MM.1S (cell line): ENCODE measurements around the gene AK4.
"Not testable (repeated sequence)": the region's sequence is repeated elsewhere in the genome, so short reads cannot be mapped to it uniquely, and the experiment has no call there.

Experiments
- DNase-seq: peaks from one replicate; pipeline ENCODE4 v3.0.0-alpha.2; 2015
- H2AFZ ChIP-seq: fragments of 300-600 bp; sonication (generic); 2 replicates; pipeline ENCODE4 v1.6.0; 2016; ENCODE audit warnings: antibody characterized with exemption, low read length
- H3F3A ChIP-seq: fragments of 300-600 bp; sonication (generic); 2 replicates; pipeline ENCODE4 v1.6.1; 2016; ENCODE audit warnings: mild to moderate bottlenecking, antibody characterized with exemption, low read length, moderate library complexity, mixed read lengths; ENCODE audit not compliant: insufficient read depth
- H3K27ac ChIP-seq: fragments of 300-600 bp; sonication (generic); 2 replicates; pipeline ENCODE4 v1.5.1; 2016; ENCODE audit warnings: mild to moderate bottlenecking, low read length
- H3K27me3 ChIP-seq: fragments of 300-600 bp; sonication (generic); replicated peaks from 2 replicates; pipeline ENCODE4 v1.6.0; 2016; ENCODE audit warnings: low read length; ENCODE audit not compliant: insufficient read depth
- H3K36me3 ChIP-seq: fragments of 300-600 bp; sonication (generic); replicated peaks from 2 replicates; pipeline ENCODE4 v1.6.1; 2016; ENCODE audit warnings: mild to moderate bottlenecking, low read length, mixed read lengths; ENCODE audit not compliant: insufficient read depth
- H3K4me1 ChIP-seq: fragments of 300-600 bp; sonication (generic); 2 replicates; pipeline ENCODE4 v1.6.1; 2016; ENCODE audit warnings: low read length, mixed read lengths
- H3K4me2 ChIP-seq: fragments of 300-600 bp; sonication (generic); 2 replicates; pipeline ENCODE4 v1.6.0; 2016; ENCODE audit warnings: low read depth, low read length
- H3K4me3 ChIP-seq: fragments of 300-600 bp; sonication (generic); 2 replicates; pipeline ENCODE4 v1.5.1; 2016; ENCODE audit warnings: low read length, mixed read lengths
- H3K79me2 ChIP-seq: fragments of 300-600 bp; sonication (generic); 2 replicates; pipeline ENCODE4 v1.6.1; 2016; ENCODE audit warnings: mixed run types, low read length, mixed read lengths
- H3K9ac ChIP-seq: fragments of 300-600 bp; sonication (generic); 2 replicates; pipeline ENCODE4 v1.6.1; 2016; ENCODE audit warnings: low read length, mixed read lengths
- H3K9me2 ChIP-seq: fragments of 300-600 bp; sonication (generic); replicated peaks from 2 replicates; pipeline ENCODE4 v1.6.1; 2016; ENCODE audit warnings: mild to moderate bottlenecking, low read length, mixed read lengths; ENCODE audit not compliant: insufficient read depth
- H3K9me3 ChIP-seq: fragments of 300-600 bp; sonication (generic); replicated peaks from 2 replicates; pipeline ENCODE4 v1.6.1; 2016; ENCODE audit warnings: mild to moderate bottlenecking, low read length, mixed read lengths; ENCODE audit not compliant: insufficient read depth
- H4K20me1 ChIP-seq: fragments of 300-600 bp; sonication (generic); 2 replicates; pipeline ENCODE4 v1.6.1; 2016; ENCODE audit warnings: mild to moderate bottlenecking, low read length, moderate library complexity, mixed read lengths; ENCODE audit not compliant: insufficient read depth
- EZH2 ChIP-seq: fragments of 300-600 bp; sonication (generic); optimal IDR thresholded peaks from 2 replicates; pipeline ENCODE3; 2017; ENCODE audit warnings: low read depth, mild to moderate bottlenecking, antibody characterized with exemption, low read length, mixed read lengths
- EZH2phosphoT487 ChIP-seq: fragments of 300-600 bp; sonication (generic); IDR thresholded peaks from 2 replicates; pipeline ENCODE4 v1.6.1; 2018; ENCODE audit warnings: antibody characterized with exemption, low read length
- TF ChIP-seq, protein P1 (sequence below): fragments of 300-600 bp; sonication (generic); IDR thresholded peaks from 2 replicates; pipeline ENCODE4 v1.5.1; 2016; ENCODE audit warnings: antibody characterized with exemption, low read length, mixed read lengths

Gene AK4

DNA sequence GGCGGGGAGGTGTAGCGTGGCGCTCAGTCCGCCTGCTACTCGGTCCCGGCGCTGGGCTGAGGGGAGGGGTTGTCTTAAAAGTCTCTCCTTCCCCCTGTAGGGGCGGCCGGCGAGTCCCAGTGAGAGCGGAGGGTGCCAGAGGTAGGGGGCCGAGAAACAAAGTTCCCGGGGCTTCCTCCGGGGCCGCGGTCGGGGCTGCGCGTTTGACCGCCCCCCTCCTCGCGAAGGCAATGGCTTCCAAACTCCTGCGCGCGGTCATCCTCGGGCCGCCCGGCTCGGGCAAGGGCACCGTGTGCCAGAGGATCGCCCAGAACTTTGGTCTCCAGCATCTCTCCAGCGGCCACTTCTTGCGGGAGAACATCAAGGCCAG, at the start of gene AK4:
Gene AK4, plus strand, starts transcription at position 26 of the 370 bp plus-strand sequence. Its CDS starts 205 bp downstream, at position 231.
- H3K27me3 ChIP-seq, H3K36me3 ChIP-seq, H3K4me1 ChIP-seq, DNase-seq, H3K9me3 ChIP-seq, H4K20me1 ChIP-seq, H3K79me2 ChIP-seq, H3K27ac ChIP-seq, H3K9me2 ChIP-seq, H3F3A ChIP-seq: not testable (repeated sequence)
- Histone ChIP-seq H3K4me3 (peak within 1 kb of the TSS; percentile 72), H3K4me2 (peak within 1 kb of the TSS; percentile 90), H2AFZ (peak within 1 kb of the TSS; percentile 87), H3K9ac (peak within 1 kb of the TSS; percentile 33; the same call in 1 of the 2 replicates)

DNA sequence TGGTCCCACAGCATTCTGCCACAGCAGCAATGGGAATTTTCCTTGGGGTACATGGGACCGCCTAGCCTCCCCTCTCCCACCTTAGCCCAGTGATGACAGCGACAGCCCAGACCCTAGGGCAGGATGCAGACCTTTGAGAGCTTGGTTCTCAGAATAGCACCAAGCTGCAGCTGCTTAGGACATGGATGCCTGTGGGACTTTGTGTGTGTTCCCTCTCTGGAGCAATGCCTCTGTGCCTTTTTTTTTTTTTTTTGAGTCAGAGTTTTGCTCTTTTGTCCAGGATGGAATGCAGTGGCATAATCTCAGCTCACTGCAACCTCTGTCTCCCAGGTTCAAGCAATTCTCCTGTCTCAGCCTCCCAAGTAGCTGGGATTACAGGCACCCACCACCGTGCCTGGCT, 44.2 kb upstream of the AK4 start:
- Histone ChIP-seq H3K9me3 (no peaks in the 10 kb centered on the region), H3K79me2 (no peaks in the 10 kb centered on the region)

DNA sequence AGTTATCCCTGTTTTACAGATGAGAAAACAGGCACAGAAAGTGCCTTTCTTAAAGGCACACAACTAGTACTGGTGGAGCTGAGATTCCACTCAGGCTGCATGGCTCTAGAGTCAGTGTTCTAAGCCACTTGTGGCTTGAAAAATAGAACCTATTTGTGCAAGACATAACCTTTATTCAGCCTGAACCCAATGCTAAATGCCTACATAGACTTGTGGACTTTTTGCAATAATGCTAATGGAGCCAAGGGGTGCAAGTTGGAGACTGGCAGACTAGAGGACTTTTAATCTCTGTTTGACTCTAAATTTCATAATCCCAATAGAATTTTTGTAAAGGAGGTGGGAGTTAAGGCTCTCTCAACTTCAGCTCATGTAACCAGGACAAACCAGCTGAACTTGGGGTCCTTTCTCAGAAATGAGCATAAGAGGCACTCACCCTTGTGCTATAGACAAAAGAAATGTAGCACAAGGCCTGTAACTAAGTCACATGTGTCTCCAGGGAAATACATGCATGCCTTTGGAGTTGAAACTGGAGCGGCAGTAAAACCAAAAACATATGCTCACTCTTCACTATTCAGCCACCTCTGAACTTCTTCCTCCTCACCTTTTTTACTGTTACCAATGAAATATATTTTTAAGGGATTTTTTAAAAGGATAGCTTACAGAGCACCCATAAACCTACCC, 43.0 kb upstream of the AK4 start:
- H3K27me3 ChIP-seq, result no peaks in the 10 kb centered on the region
- no peaks in the 10 kb centered on the region for H3F3A ChIP-seq
- no peaks in the 10 kb centered on the region for H3K79me2 ChIP-seq
- no peak overlapping the region for H3K4me3 ChIP-seq
- no peak overlapping the region for H3K4me2 ChIP-seq
- H3K9me3 ChIP-seq, result no peaks in the 10 kb centered on the region
- no peak overlapping the region for H3K9ac ChIP-seq
- TF ChIP-seq EZH2phosphoT487 (no peak), EZH2 (no peak)
- TF ChIP-seq, protein P1, sequence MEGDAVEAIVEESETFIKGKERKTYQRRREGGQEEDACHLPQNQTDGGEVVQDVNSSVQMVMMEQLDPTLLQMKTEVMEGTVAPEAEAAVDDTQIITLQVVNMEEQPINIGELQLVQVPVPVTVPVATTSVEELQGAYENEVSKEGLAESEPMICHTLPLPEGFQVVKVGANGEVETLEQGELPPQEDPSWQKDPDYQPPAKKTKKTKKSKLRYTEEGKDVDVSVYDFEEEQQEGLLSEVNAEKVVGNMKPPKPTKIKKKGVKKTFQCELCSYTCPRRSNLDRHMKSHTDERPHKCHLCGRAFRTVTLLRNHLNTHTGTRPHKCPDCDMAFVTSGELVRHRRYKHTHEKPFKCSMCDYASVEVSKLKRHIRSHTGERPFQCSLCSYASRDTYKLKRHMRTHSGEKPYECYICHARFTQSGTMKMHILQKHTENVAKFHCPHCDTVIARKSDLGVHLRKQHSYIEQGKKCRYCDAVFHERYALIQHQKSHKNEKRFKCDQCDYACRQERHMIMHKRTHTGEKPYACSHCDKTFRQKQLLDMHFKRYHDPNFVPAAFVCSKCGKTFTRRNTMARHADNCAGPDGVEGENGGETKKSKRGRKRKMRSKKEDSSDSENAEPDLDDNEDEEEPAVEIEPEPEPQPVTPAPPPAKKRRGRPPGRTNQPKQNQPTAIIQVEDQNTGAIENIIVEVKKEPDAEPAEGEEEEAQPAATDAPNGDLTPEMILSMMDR, result no peak
- H3K36me3 ChIP-seq, result no peaks in the 10 kb centered on the region
- no peaks in the 10 kb centered on the region for H4K20me1 ChIP-seq
- no peaks in the 10 kb centered on the region for H3K4me1 ChIP-seq
- DNase-seq, result no peak
- H3K27ac ChIP-seq, result no peak overlapping the region
- no peak overlapping the region for H2AFZ ChIP-seq
- H3K9me2 ChIP-seq, result no peaks in the 10 kb centered on the region

More for the DNA sequence above, 44.2 kb upstream of the AK4 start:
- no peaks in the 10 kb centered on the region for H3K27me3 ChIP-seq
- H3K27ac ChIP-seq, result no peak overlapping the region
- TF ChIP-seq EZH2, result no peak
- TF ChIP-seq, protein P1, result no peak
- no peak for TF ChIP-seq EZH2phosphoT487
- no peak overlapping the region for H3K9ac ChIP-seq
- no peaks in the 10 kb centered on the region for H3K36me3 ChIP-seq
- no peak for DNase-seq
- no peak overlapping the region for H2AFZ ChIP-seq
- H3K9me2 ChIP-seq, result no peaks in the 10 kb centered on the region
- H3F3A ChIP-seq, result no peaks in the 10 kb centered on the region
- no peaks in the 10 kb centered on the region for H3K4me1 ChIP-seq
- H4K20me1 ChIP-seq, result no peaks in the 10 kb centered on the region
- no peak overlapping the region for H3K4me3 ChIP-seq
- no peak overlapping the region for H3K4me2 ChIP-seq

DNA sequence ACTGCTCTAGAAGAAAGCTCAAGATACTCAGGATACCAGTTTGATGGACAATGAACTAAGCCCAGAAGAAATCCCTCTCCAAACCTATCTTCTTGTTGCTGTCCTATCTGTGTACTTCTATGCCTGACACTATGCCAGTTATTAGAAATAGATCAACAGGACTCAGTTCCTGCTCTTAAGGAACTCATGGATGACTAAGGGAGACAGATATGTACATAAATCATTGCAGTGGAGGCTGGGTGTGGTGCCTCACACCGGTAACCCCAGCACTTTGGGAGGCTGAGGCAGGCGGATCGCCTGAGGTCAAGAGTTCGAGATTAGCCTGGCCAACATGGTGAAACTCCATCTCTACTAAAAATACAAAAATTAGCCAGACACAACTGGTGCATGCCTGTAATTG, 42.4 kb upstream of the AK4 start:
- Histone ChIP-seq H3K27me3 (no peaks in the 10 kb centered on the region), H3K9me3 (no peaks in the 10 kb centered on the region)
- no peak for DNase-seq

More for the DNA sequence above, 42.4 kb upstream of the AK4 start:
- TF ChIP-seq EZH2 (no peak), EZH2phosphoT487 (no peak)
- TF ChIP-seq, protein P1, result no peak
- H4K20me1 ChIP-seq, result no peaks in the 10 kb centered on the region
- H3K36me3 ChIP-seq, result no peaks in the 10 kb centered on the region
- H2AFZ ChIP-seq, result no peak overlapping the region
- H3K4me3 ChIP-seq, result no peak overlapping the region
- H3K27ac ChIP-seq, result no peak overlapping the region
- H3K4me2 ChIP-seq, result no peak overlapping the region
- no peaks in the 10 kb centered on the region for H3K9me2 ChIP-seq
- no peaks in the 10 kb centered on the region for H3F3A ChIP-seq
- H3K9ac ChIP-seq, result no peak overlapping the region
- H3K4me1 ChIP-seq, result no peaks in the 10 kb centered on the region
- H3K79me2 ChIP-seq, result no peaks in the 10 kb centered on the region
